PC-9 (cell line): Measurements from ENCODE around the gene OR2A25. TPM values are rescaled to one million over a fixed set of nuclear protein-coding genes. Genes with fewer than 3 reads are reported as not detected.

ENCODE experiments used
- Bru-seq: library from RNA; stranded (reverse); fragments of 400-500 nt; gene quantifications from one replicate; lab custom pipeline; 2021; lab: Mats Ljungman, UMichigan
- BruChase-seq, 2 experiments: library from RNA; stranded (reverse); fragments of 400-500 nt; gene quantifications; one replicate each; lab custom pipeline; 2021; lab: Mats Ljungman, UMichigan
- BruUV-seq: library from RNA; stranded (reverse); fragments of 400-500 nt; replicated peaks from 2 replicates; lab custom pipeline; 2021; lab: Mats Ljungman, UMichigan
- CTCF ChIA-PET: fragments of 300-600 bp; sonication (Branson Sonifier 250); formaldehyde crosslinking; loops from one replicate; lab custom pipeline; 2022; ENCODE audit warnings: antibody characterized with exemption; lab: Charles Lee
- POLR2A ChIA-PET: fragments of 300-600 bp; sonication (Branson Sonifier 250); formaldehyde crosslinking; loops from one replicate; lab custom pipeline; 2022; ENCODE audit warnings: antibody characterized with exemption; ENCODE audit not compliant: unreplicated experiment; lab: Charles Lee
- DNase-seq, 2 experiments: peaks; one replicate each; pipeline versions ENCODE4 v3.0.0 to v3.0.0-alpha.2; 2015 to 2022; ENCODE audit warnings: mixed read lengths in 1 of 2
- H2AFZ ChIP-seq: fragments of 200-600 bp; sonication (generic); 2 replicates; pipeline ENCODE4 v1.8.1; 2017; ENCODE audit warnings: antibody characterized with exemption
- H3F3A ChIP-seq: fragments of 200-600 bp; sonication (generic); 2 replicates; pipeline ENCODE4 v1.8.1; 2017; ENCODE audit warnings: antibody characterized with exemption, mild to moderate bottlenecking, low read depth; ENCODE audit not compliant: insufficient read depth
- H3K27ac ChIP-seq: fragments of 200-600 bp; sonication (generic); 2 replicates; pipeline ENCODE4 v1.6.1; 2016; ENCODE audit warnings: mixed run types
- H3K27me3 ChIP-seq: fragments of 200-600 bp; sonication (generic); 2 replicates; pipeline ENCODE4 v1.6.1; 2016; ENCODE audit warnings: low read depth, mixed run types; ENCODE audit not compliant: insufficient read depth
- H3K36me3 ChIP-seq: fragments of 200-600 bp; sonication (generic); 2 replicates; pipeline ENCODE4 v1.6.1; 2016; ENCODE audit warnings: low read depth, mixed run types
- H3K4me1 ChIP-seq: fragments of 200-600 bp; sonication (generic); replicated peaks from 2 replicates; pipeline ENCODE4 v1.6.1; 2016; ENCODE audit warnings: mixed run types; ENCODE audit not compliant: insufficient read depth
- H3K4me2 ChIP-seq: fragments of 200-600 bp; sonication (generic); 2 replicates; pipeline ENCODE4 v1.6.1; 2017; ENCODE audit warnings: mixed run types
- H3K4me3 ChIP-seq: fragments of 200-600 bp; sonication (generic); 2 replicates; pipeline ENCODE4 v1.6.1; 2016; ENCODE audit warnings: mixed run types
- H3K79me2 ChIP-seq: fragments of 200-600 bp; sonication (generic); 2 replicates; pipeline ENCODE4 v1.6.1; 2017; ENCODE audit warnings: low read depth, mixed run types
- H3K9me2 ChIP-seq: fragments of 200-600 bp; sonication (generic); 2 replicates; pipeline ENCODE4 v1.8.1; 2017; ENCODE audit warnings: mild to moderate bottlenecking; ENCODE audit not compliant: insufficient read depth
- H3K9me3 ChIP-seq: fragments of 200-600 bp; sonication (generic); 2 replicates; pipeline ENCODE4 v1.8.1; 2016; ENCODE audit warnings: low read depth; ENCODE audit not compliant: insufficient read depth
- H4K20me1 ChIP-seq: fragments of 200-600 bp; sonication (generic); 2 replicates; pipeline ENCODE4 v1.8.1; 2017; ENCODE audit not compliant: insufficient read depth
- CTCF ChIP-seq: fragments of 200-600 bp; sonication (generic); conservative IDR thresholded peaks from 2 replicates; pipeline ENCODE4 v1.6.1; 2017; ENCODE audit warnings: mixed run types, antibody characterized with exemption, mild to moderate bottlenecking, moderate library complexity
- EZH2 ChIP-seq: fragments of 200-600 bp; sonication (generic); IDR thresholded peaks from 2 replicates; pipeline ENCODE4 v1.8.0; 2017; ENCODE audit warnings: antibody characterized with exemption, low read depth
- intact Hi-C: fragments of 100-400 bp; cut with micrococcal nuclease; formaldehyde crosslinking; loops from one replicate; pipeline ENCODE4 v1.10.0; 2022; ENCODE audit not compliant: unreplicated experiment
- long read RNA-seq: library from polyadenylated mRNA; stranded (forward); transcript quantifications from one replicate; pipeline ENCODE4 v2.0.0, GENCODE V29; 2022
- total RNA-seq: library from RNA; stranded (reverse); gene quantifications from 2 replicates; pipeline ENCODE4 v1.2.3, GENCODE V29; 2021

OR2A25 gene
- total RNA-seq (not detected in 2 replicates), Bru-seq, nascent RNA (not detected), BruChase-seq, experiment 1, labeled RNA remaining after a 2-hour chase (not detected), BruChase-seq, experiment 2, labeled RNA remaining after a 6-hour chase (not detected)
- long read RNA-seq, result 0 reads

- no peak for DNase-seq
Measured at GRCh38 chr7:144069511-144069910, at the start of gene OR2A25. OR2A25 (plus strand) TSS chr7:144069811; CDS start chr7:144074220, 4,409 bp downstream.

GRCh38 chr7:144020340-144020739, 49.3 kb upstream of the OR2A25 start:
- H3K36me3 ChIP-seq, result no peaks in the 10 kb centered on the region
- H3K27me3 ChIP-seq, result no peaks in the 10 kb centered on the region
- H3K4me3 ChIP-seq, result no peak overlapping the region
- TF ChIP-seq EZH2 (no peak), CTCF (no peak)
- no peaks in the 10 kb centered on the region for H4K20me1 ChIP-seq
- no peaks in the 10 kb centered on the region for H3K79me2 ChIP-seq
- H3K9me2 ChIP-seq, result no peaks in the 10 kb centered on the region; the same call in 1 of the 2 replicates
- no peak overlapping the region for H3K27ac ChIP-seq
- no peaks in the 10 kb centered on the region for H3K9me3 ChIP-seq
- no peak for DNase-seq
- H3F3A ChIP-seq, result no peaks in the 10 kb centered on the region
- CTCF ChIA-PET, result interaction anchor here (0.5 kb wide), 1 partner anchor 983 kb away, joined by 5 read pairs; no protein-coding TSS in a partner anchor
- POLR2A ChIA-PET, result no interaction called here
- no peak overlapping the region for H3K4me2 ChIP-seq
- no TSS peak for BruUV-seq
- no peak overlapping the region for H2AFZ ChIP-seq
- intact Hi-C loops, result no loop called here
- no peaks in the 10 kb centered on the region for H3K4me1 ChIP-seq

More at GRCh38 chr7:144069511-144069910, at the start of gene OR2A25:
- H3K27ac ChIP-seq, result no peak within 1 kb of the TSS
- ChIA-PET CTCF (no interaction called here), POLR2A (no interaction called here)
- H3F3A ChIP-seq, result no peaks in the 10 kb centered on the region
- intact Hi-C loops, result no loop called here
- H4K20me1 ChIP-seq, result no peaks in the 10 kb centered on the region
- no peaks in the 10 kb centered on the region for H3K9me2 ChIP-seq
- no peaks in the 10 kb centered on the region for H3K4me1 ChIP-seq
- no TSS peak for BruUV-seq
- no peaks in the 10 kb centered on the region for H3K36me3 ChIP-seq
- H3K79me2 ChIP-seq, result no peaks in the 10 kb centered on the region
- TF ChIP-seq CTCF (no peak), EZH2 (no peak)
- H2AFZ ChIP-seq, result no peak within 1 kb of the TSS
- no peak within 1 kb of the TSS for H3K4me2 ChIP-seq
- no peak within 1 kb of the TSS for H3K4me3 ChIP-seq
- H3K27me3 ChIP-seq, result no peaks in the 10 kb centered on the region
- no peaks in the 10 kb centered on the region for H3K9me3 ChIP-seq

- no TSS peak for BruUV-seq
- Histone ChIP-seq H3F3A (no peaks in the 10 kb centered on the region), H3K9me3 (no peaks in the 10 kb centered on the region), H3K27me3 (no peaks in the 10 kb centered on the region), H3K4me1 (no peaks in the 10 kb centered on the region), H3K4me3 (no peak overlapping the region), H3K4me2 (no peak overlapping the region), H3K27ac (no peak overlapping the region), H2AFZ (no peak overlapping the region), H3K9me2 (no peaks in the 10 kb centered on the region), H4K20me1 (no peaks in the 10 kb centered on the region), H3K36me3 (no peaks in the 10 kb centered on the region), H3K79me2 (no peaks in the 10 kb centered on the region)
- TF ChIP-seq CTCF (no peak), EZH2 (no peak)
- ChIA-PET POLR2A (no interaction called here), CTCF (no interaction called here)
- no peak for DNase-seq
- intact Hi-C loops, result no loop called here
Measured at GRCh38 chr7:144022169-144022568, 47.4 kb upstream of the OR2A25 start.
